Stimulated activated CD8-positive, alpha-beta memory T cell treated with anti-CD3 and anti-CD28 coated beads, Interleukin-4, amount 100 ng/mL, for 4 hours (primary cell): Measurements from ENCODE around the gene SNPH.

ENCODE experiments used
- DNase-seq, 2 donors: peaks; one replicate each; pipeline ENCODE4 v3.0.0-alpha.2; 2020; ENCODE audit warnings: low read depth in 2 of 2, low spot score in 1 of 2

Gene SNPH

GRCh38 chr20:1323256-1323655, 57.2 kb downstream of the SNPH start:
- DNase-seq, result no peak

GRCh38 chr20:1323830-1324597, 57.9 kb downstream of the SNPH start:
- no peak for DNase-seq

GRCh38 chr20:1324598-1325172, 58.6 kb downstream of the SNPH start:
- peak in 1 of 2 donors; percentile 54 for DNase-seq

- peak; percentile 98 to 99 for DNase-seq
Observed at GRCh38 chr20:1325173-1326030, 59.3 kb downstream of the SNPH start.

- DNase-seq, result no peak
Observed at GRCh38 chr20:1326031-1326930, 60.2 kb downstream of the SNPH start.

GRCh38 chr20:1327241-1327653, 61.2 kb downstream of the SNPH start:
- DNase-seq, result no peak

GRCh38 chr20:1327827-1328679, 62.0 kb downstream of the SNPH start:
- DNase-seq, result no peak

GRCh38 chr20:1328680-1329330, 62.7 kb downstream of the SNPH start, which contains the start of gene SDCBP2:
Gene SDCBP2 (minus strand): TSS chr20:1329139. CDS start chr20:1320416, 8,723 bp downstream.
- DNase-seq, result no peak

GRCh38 chr20:1330075-1330830, 64.2 kb downstream of the SNPH start:
- DNase-seq, result no peak

GRCh38 chr20:1331101-1331500, 65.0 kb downstream of the SNPH start:
- DNase-seq, result no peak

GRCh38 chr20:1331801-1332453, 65.8 kb downstream of the SNPH start:
- DNase-seq, result no peak

GRCh38 chr20:1332749-1333300, 66.7 kb downstream of the SNPH start:
- DNase-seq, result no peak

GRCh38 chr20:1333462-1334369, 67.6 kb downstream of the SNPH start:
- no peak for DNase-seq

GRCh38 chr20:1334370-1334731, 68.3 kb downstream of the SNPH start:
- DNase-seq, result no peak

- DNase-seq, result no peak
Observed at GRCh38 chr20:1334761-1335160, 68.7 kb downstream of the SNPH start.

GRCh38 chr20:1335961-1336698, 70.0 kb downstream of the SNPH start:
- DNase-seq, result no peak
